Measurements from ENCODE around the gene BCAS4.

- TF ChIP-seq GATA2 (IDR thresholded peaks at IDR 0.05; ENCODE audit: low read depth, low read length) (no peak), GATA3 (IDR thresholded peaks at IDR 0.05; ENCODE audit: low read depth, low read length) (no peak)
Observed at GRCh38 chr20:50916934-50917333, 122.1 kb downstream of the BCAS4 start.
